H9 (cell line): Measurements from ENCODE around the gene PPOX. TPM values are rescaled to one million over a fixed set of nuclear protein-coding genes. Genes with fewer than 3 reads are reported as not detected.

Source experiments
- DNase-seq: peaks from one replicate; pipeline ENCODE4 v3.0.0-alpha.2; 2017
- H2AFZ ChIP-seq: one replicate; pipeline ENCODE4 v1.6.1; 2013; ENCODE audit warnings: mild to moderate bottlenecking, low read length, control low read depth, moderate library complexity
- H2AK5ac ChIP-seq: 2 replicates; pipeline ENCODE4 v1.6.1; 2013; ENCODE audit warnings: low read length, control low read depth, mixed read lengths; ENCODE audit not compliant: insufficient read length
- H2BK120ac ChIP-seq: one replicate; pipeline ENCODE4 v1.6.1; 2013; ENCODE audit warnings: low read depth, mild to moderate bottlenecking, low read length, control low read depth, inconsistent platforms; ENCODE audit not compliant: poor library complexity, severe bottlenecking
- H2BK12ac ChIP-seq: 2 replicates; pipeline ENCODE4 v1.6.1; 2013; ENCODE audit warnings: low read length, control low read depth, mixed read lengths, low read depth; ENCODE audit not compliant: insufficient read length
- H2BK15ac ChIP-seq: 2 replicates; pipeline ENCODE4 v1.6.1; 2013; ENCODE audit warnings: low read depth, low read length, control low read depth
- H2BK20ac ChIP-seq: one replicate; pipeline ENCODE4 v1.6.1; 2013; ENCODE audit warnings: low read depth, mild to moderate bottlenecking, low read length, control low read depth, inconsistent platforms; ENCODE audit not compliant: poor library complexity, severe bottlenecking
- H2BK5ac ChIP-seq: 2 replicates; pipeline ENCODE4 v1.6.1; 2013; ENCODE audit warnings: low read length, control low read depth, mixed read lengths; ENCODE audit not compliant: insufficient read length
- H3K14ac ChIP-seq: 2 replicates; pipeline ENCODE4 v1.6.1; 2013; ENCODE audit warnings: low read length, control low read depth; ENCODE audit not compliant: insufficient read depth
- H3K18ac ChIP-seq: 2 replicates; pipeline ENCODE4 v1.6.1; 2013; ENCODE audit warnings: low read depth, mild to moderate bottlenecking, mixed read lengths, low read length, control low read depth; ENCODE audit not compliant: insufficient read length
- H3K23ac ChIP-seq: 2 replicates; pipeline ENCODE4 v1.6.1; 2013; ENCODE audit warnings: low read length, control low read depth, mixed read lengths, low read depth; ENCODE audit not compliant: insufficient read length
- H3K23me2 ChIP-seq: 2 replicates; pipeline ENCODE4 v1.6.1; 2013; ENCODE audit warnings: low read depth, mild to moderate bottlenecking, mixed read lengths, low read length, control low read depth; ENCODE audit not compliant: insufficient read length, poor library complexity, severe bottlenecking
- H3K27ac ChIP-seq: 2 replicates; pipeline ENCODE4 v1.5.1; 2013; ENCODE audit warnings: low read length, control low read depth, mixed read lengths, low read depth; ENCODE audit not compliant: insufficient read length
- H3K27me3 ChIP-seq: 2 replicates; pipeline ENCODE4 v1.6.1; 2013; ENCODE audit warnings: low read length, control low read depth, inconsistent platforms; ENCODE audit not compliant: insufficient read depth
- H3K4ac ChIP-seq: 2 replicates; pipeline ENCODE4 v1.6.1; 2013; ENCODE audit warnings: low read depth, mild to moderate bottlenecking, control low read depth, inconsistent platforms, low read length, moderate library complexity
- H3K4me1 ChIP-seq: 2 replicates; pipeline ENCODE4 v1.6.1; 2013; ENCODE audit warnings: low read length, control low read depth, inconsistent platforms; ENCODE audit not compliant: insufficient read depth
- H3K4me2 ChIP-seq: 2 replicates; pipeline ENCODE4 v1.6.1; 2013; ENCODE audit warnings: low read length, control low read depth, mixed read lengths; ENCODE audit not compliant: insufficient read length, insufficient read depth
- H3K56ac ChIP-seq: 2 replicates; pipeline ENCODE4 v1.6.1; 2013; ENCODE audit warnings: low read depth, mild to moderate bottlenecking, mixed read lengths, low read length, control low read depth; ENCODE audit not compliant: insufficient read length
- H3K79me1 ChIP-seq: 2 replicates; pipeline ENCODE4 v1.6.1; 2013; ENCODE audit warnings: low read depth, mild to moderate bottlenecking, moderate library complexity, low read length, control low read depth, inconsistent platforms; ENCODE audit not compliant: insufficient read depth, poor library complexity, severe bottlenecking
- H3K79me2 ChIP-seq: 2 replicates; pipeline ENCODE4 v1.6.1; 2013; ENCODE audit warnings: low read length, control low read depth, inconsistent platforms; ENCODE audit not compliant: insufficient read depth
- H3K9ac ChIP-seq: 2 replicates; pipeline ENCODE4 v1.6.1; 2013; ENCODE audit warnings: low read length, control low read depth, mixed read lengths; ENCODE audit not compliant: insufficient read length; ENCODE audit errors: extremely low read depth
- H3K9me3 ChIP-seq: one replicate; pipeline ENCODE4 v1.6.1; 2013; ENCODE audit warnings: low read depth, low read length, inconsistent platforms; ENCODE audit not compliant: control insufficient read depth
- H3T11ph ChIP-seq: one replicate; pipeline ENCODE4 v1.6.1; 2013; ENCODE audit warnings: mild to moderate bottlenecking, low read length, control low read depth, inconsistent platforms
- H4K20me1 ChIP-seq: one replicate; pipeline ENCODE4 v1.6.1; 2013; ENCODE audit not compliant: control insufficient read depth, insufficient read length, insufficient read depth
- H4K5ac ChIP-seq: 2 replicates; pipeline ENCODE4 v1.6.1; 2013; ENCODE audit warnings: low read depth, mild to moderate bottlenecking, mixed read lengths, low read length, control low read depth; ENCODE audit not compliant: insufficient read length
- H4K8ac ChIP-seq: replicated peaks from 2 replicates; pipeline ENCODE4 v1.6.1; 2013; ENCODE audit warnings: low read length, control low read depth, mixed read lengths, low read depth; ENCODE audit not compliant: insufficient read length
- H4K91ac ChIP-seq: 2 replicates; pipeline ENCODE4 v1.6.1; 2013; ENCODE audit warnings: low read depth, mild to moderate bottlenecking, moderate library complexity, mixed read lengths, low read length, control low read depth; ENCODE audit not compliant: insufficient read length
- H3K27ac Mint-ChIP-seq, 3 experiments: 2 replicates in 2 of 3; 3 replicates in 1 of 3; pipeline ENCODE4 v1.8.0; 2020 to 2021; ENCODE audit warnings: mixed read lengths in 3 of 3, mild to moderate bottlenecking in 1 of 3, moderate library complexity in 1 of 3
- H3K27me3 Mint-ChIP-seq: 2 replicates; pipeline ENCODE4 v1.8.0; 2021; ENCODE audit warnings: low read depth, mild to moderate bottlenecking, moderate library complexity, mixed read lengths
- H3K36me3 Mint-ChIP-seq, 3 experiments: 2 replicates in 2 of 3; 3 replicates in 1 of 3; pipeline ENCODE4 v1.8.0; 2020 to 2021; ENCODE audit warnings: low read depth in 3 of 3, mixed read lengths in 3 of 3; ENCODE audit not compliant: insufficient read depth in 1 of 3
- H3K4me1 Mint-ChIP-seq, 2 experiments: 2 replicates each; pipeline ENCODE4 v1.8.0; 2020; ENCODE audit warnings: mixed read lengths in 2 of 2
- H3K4me3 Mint-ChIP-seq, 2 experiments: 2 replicates in 1 of 2; 3 replicates in 1 of 2; pipeline ENCODE4 v1.8.0; 2020 to 2021; ENCODE audit warnings: mild to moderate bottlenecking in 2 of 2, mixed read lengths in 2 of 2, moderate library complexity in 1 of 2
- H3K9me3 Mint-ChIP-seq, 2 experiments: 2 replicates in 1 of 2; 3 replicates in 1 of 2; pipeline ENCODE4 v1.8.0; 2020; ENCODE audit warnings: mild to moderate bottlenecking in 2 of 2, mixed read lengths in 2 of 2, moderate library complexity in 1 of 2
- CTCF ChIP-seq: fragments of 200-600 bp; sonication (generic); conservative IDR thresholded peaks from 3 replicates; pipeline ENCODE4 v1.8.0; 2021; ENCODE audit warnings: antibody characterized with exemption, mild to moderate bottlenecking
- WGBS: extraction: QIAGEN DNeasy Blood & Tissue Kit; methylation state at CpG from one replicate; pipeline ENCODE4 v1.1.7; 2013; ENCODE audit warnings: missing lambda C conversion rate, low lambda C conversion rate, mixed read lengths; ENCODE audit not compliant: insufficient read length; ENCODE audit errors: extremely low coverage; 5-methylcytosine and 5-hydroxymethylcytosine counted together
- total RNA-seq: library from RNA; stranded (reverse); gene quantifications from 2 replicates; pipeline ENCODE4 v1.2.1, GENCODE V29; 2021

Gene PPOX
- total RNA-seq, 1 experiment from 2014 or later: 39.8 TPM

GRCh38 chr1:161201836-161202712 is 35.8 kb downstream of the PPOX start, which contains the start of gene NDUFS2:
TSS of gene NDUFS2 (plus strand) at chr1:161202367. CDS start at chr1:161202386, 19 bp downstream.
- Mint-ChIP-seq H3K4me1 (peaks cover 51 to 55% of the 10 kb centered on the region in 2 experiments), H3K27ac (peak within 1 kb of the TSS; percentile 92 to 99 (median 99)), H3K4me3 (peak within 1 kb of the TSS; percentile 91), H3K27me3 (no peaks in the 10 kb centered on the region), H3K9me3 (no peaks in the 10 kb centered on the region; a peak in 1 of 5 replicates), H3K36me3 (peaks cover 20 to 35% (median 29%) of the 10 kb centered on the region in 3 experiments; a peak in 6 of 7 replicates)
- H2AFZ ChIP-seq: no peak within 1 kb of the TSS
- H2BK15ac ChIP-seq: no peak within 1 kb of the TSS
- peak within 1 kb of the TSS; percentile 87 for H4K91ac ChIP-seq
- no peak within 1 kb of the TSS for H3K23ac ChIP-seq
- no peak within 1 kb of the TSS for H3T11ph ChIP-seq
- H3K18ac ChIP-seq: peak within 1 kb of the TSS; percentile 93
- no peak within 1 kb of the TSS for H2BK20ac ChIP-seq
- H2BK5ac ChIP-seq: peak within 1 kb of the TSS; percentile 23
- H4K8ac ChIP-seq: peak within 1 kb of the TSS; percentile 16
- peak within 1 kb of the TSS; percentile 70 for H3K4me2 ChIP-seq
- no peaks in the 10 kb centered on the region for H3K79me1 ChIP-seq
- peak within 1 kb of the TSS; percentile 69 for H3K9ac ChIP-seq
- peaks cover 24% of the 10 kb centered on the region for H3K4me1 ChIP-seq
- peak within 1 kb of the TSS; percentile 26 for H4K5ac ChIP-seq
- peak within 1 kb of the TSS; percentile 64 for H2BK12ac ChIP-seq
- H2BK120ac ChIP-seq: peak within 1 kb of the TSS; percentile 15
- TF ChIP-seq CTCF: peak; percentile 56
- no CpG with 5 or more reads among the region's 53 CpGs for WGBS
- peaks cover 7% of the 10 kb centered on the region for H3K23me2 ChIP-seq
- peak within 1 kb of the TSS; percentile 0; the same call in 1 of the 2 replicates for H3K4ac ChIP-seq
- DNase-seq: peak; percentile 99
- peak within 1 kb of the TSS; percentile 95 for H3K14ac ChIP-seq
- no peaks in the 10 kb centered on the region for H3K9me3 ChIP-seq
- H3K27me3 ChIP-seq: no peaks in the 10 kb centered on the region; the same call in 1 of the 2 replicates
- peak within 1 kb of the TSS; percentile 4 for H2AK5ac ChIP-seq
- H4K20me1 ChIP-seq: no peaks in the 10 kb centered on the region
- H3K56ac ChIP-seq: no peak within 1 kb of the TSS
- no peaks in the 10 kb centered on the region for H3K79me2 ChIP-seq
- peak within 1 kb of the TSS; percentile 72 for H3K27ac ChIP-seq
